HG02588 (cell line): ENCODE data around the gene MLIP.
"Not testable (repeated sequence)": the region's sequence is repeated elsewhere in the genome, so short reads cannot be mapped to it uniquely, and the experiment has no call there.

ENCODE experiments used
- ATAC-seq: cut with Tn5 transposase; IDR thresholded peaks from one replicate; pipeline ENCODE4 v1.9.1; 2021; ENCODE audit warnings: mild to moderate bottlenecking, moderate library complexity; ENCODE audit not compliant: unreplicated experiment

Gene MLIP

GRCh38 chr6:54206510-54206909, 95.3 kb downstream of the MLIP start:
- no peak for ATAC-seq

- not testable (repeated sequence) for ATAC-seq
These were observed 98.7 kb downstream of the MLIP start for GRCh38 chr6:54209983-54210382.

- ATAC-seq = no peak
These were observed 103.0 kb downstream of the MLIP start for GRCh38 chr6:54214286-54214685.

GRCh38 chr6:54216336-54216735, 105.1 kb downstream of the MLIP start:
- no peak for ATAC-seq

GRCh38 chr6:54217018-54217417, 105.8 kb downstream of the MLIP start:
- no peak for ATAC-seq

- no peak for ATAC-seq
These were observed 111.0 kb downstream of the MLIP start for GRCh38 chr6:54222217-54222616.

- no peak for ATAC-seq
These were observed 121.5 kb downstream of the MLIP start for GRCh38 chr6:54232703-54233102.

- ATAC-seq = no peak
These were observed 123.3 kb downstream of the MLIP start for GRCh38 chr6:54234539-54234938.

GRCh38 chr6:54236984-54237383, 125.7 kb downstream of the MLIP start:
- no peak for ATAC-seq

- no peak for ATAC-seq
These were observed 127.2 kb downstream of the MLIP start for GRCh38 chr6:54238396-54238795.

- ATAC-seq = no peak
These were observed 132.5 kb downstream of the MLIP start for GRCh38 chr6:54243699-54244098.

GRCh38 chr6:54244430-54244829, 133.2 kb downstream of the MLIP start:
- no peak for ATAC-seq

GRCh38 chr6:54245265-54245664, 134.0 kb downstream of the MLIP start:
- ATAC-seq = no peak

- no peak for ATAC-seq
These were observed 137.1 kb downstream of the MLIP start for GRCh38 chr6:54248319-54248718.

GRCh38 chr6:54248994-54249393, 137.8 kb downstream of the MLIP start:
- ATAC-seq = no peak

GRCh38 chr6:54249812-54250211, 138.6 kb downstream of the MLIP start:
- not testable (repeated sequence) for ATAC-seq

GRCh38 chr6:54252496-54252895, 141.3 kb downstream of the MLIP start:
- ATAC-seq = no peak

GRCh38 chr6:54252916-54253315, 141.7 kb downstream of the MLIP start:
- ATAC-seq = no peak

- no peak for ATAC-seq
These were observed 143.6 kb downstream of the MLIP start for GRCh38 chr6:54254886-54255285.

- ATAC-seq = no peak
These were observed 144.6 kb downstream of the MLIP start for GRCh38 chr6:54255886-54256285.

GRCh38 chr6:54260025-54260424, 148.8 kb downstream of the MLIP start:
- no peak for ATAC-seq

- no peak for ATAC-seq
These were observed 151.3 kb downstream of the MLIP start for GRCh38 chr6:54262499-54262898.

GRCh38 chr6:54262971-54263370, 151.7 kb downstream of the MLIP start:
- ATAC-seq = no peak
